Measurements from ENCODE around the gene YJEFN3.

YJEFN3 gene

GRCh38 chr19:19561946-19562664 is 33.4 kb downstream of the YJEFN3 start:
- in situ Hi-C loops (cut with HindIII; ENCODE audit: low pct_unique_long_range_greater_than_20kb, low sequenced_read_pairs), result no loop called here
- DNase-seq (ENCODE audit: low read depth in 1 of 2, low spot score in 1 of 2), result no peak
- no peak for TF ChIP-seq JUND (IDR thresholded peaks at IDR 0.05; ENCODE audit: low read depth)

- DNase-seq (ENCODE audit: low read depth in 1 of 2, low spot score in 1 of 2), result no peak
- no peak for TF ChIP-seq JUND (IDR thresholded peaks at IDR 0.05; ENCODE audit: low read depth)
- in situ Hi-C loops (cut with HindIII; ENCODE audit: low pct_unique_long_range_greater_than_20kb, low sequenced_read_pairs), result no loop called here
Observed at GRCh38 chr19:19562665-19563347, 34.1 kb downstream of the YJEFN3 start.

DNA sequence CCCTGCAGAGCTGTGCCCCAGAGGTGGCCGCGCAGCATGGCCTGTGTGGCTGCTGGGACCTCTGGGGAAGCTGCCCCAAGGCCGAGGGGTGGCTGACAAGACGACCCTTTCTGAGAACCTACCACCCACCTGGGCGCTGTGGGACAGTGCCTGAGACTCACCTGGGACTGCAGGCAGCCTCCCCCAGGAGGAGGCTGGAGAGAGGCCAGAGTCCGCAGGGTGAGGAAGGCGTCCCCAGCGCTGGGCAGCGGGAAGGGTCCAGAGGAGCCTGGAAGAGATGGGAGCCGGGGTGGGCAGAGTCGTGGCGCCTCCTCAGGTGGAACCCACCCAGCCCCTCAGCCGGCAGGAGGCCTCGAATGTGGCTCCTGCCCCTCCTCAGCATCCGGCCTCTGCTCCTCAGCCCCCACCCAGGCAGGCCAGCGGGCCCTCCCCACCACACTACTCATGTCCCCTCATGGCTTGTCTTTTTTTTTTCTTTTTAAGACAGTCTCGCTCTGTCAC is 34.7 kb downstream of the YJEFN3 start:
- TF ChIP-seq JUND (IDR thresholded peaks at IDR 0.05; ENCODE audit: low read depth), result no peak
- in situ Hi-C loops (cut with HindIII; ENCODE audit: low pct_unique_long_range_greater_than_20kb, low sequenced_read_pairs), result no loop called here
- no peak for DNase-seq (ENCODE audit: low read depth in 1 of 2, low spot score in 1 of 2)

GRCh38 chr19:19566306-19566705 is 37.6 kb downstream of the YJEFN3 start:
- no peak for TF ChIP-seq JUND (IDR thresholded peaks at IDR 0.05; ENCODE audit: low read depth)
- DNase-seq (ENCODE audit: low read depth in 1 of 2, low spot score in 1 of 2), result no peak
- in situ Hi-C loops (cut with HindIII; ENCODE audit: low pct_unique_long_range_greater_than_20kb, low sequenced_read_pairs), result no loop called here

- TF ChIP-seq JUND (IDR thresholded peaks at IDR 0.05; ENCODE audit: low read depth), result no peak
- no peak for DNase-seq (ENCODE audit: low read depth in 1 of 2, low spot score in 1 of 2)
- in situ Hi-C loops (cut with HindIII; ENCODE audit: low pct_unique_long_range_greater_than_20kb, low sequenced_read_pairs), result no loop called here
Observed at GRCh38 chr19:19567391-19567790, 38.7 kb downstream of the YJEFN3 start.

DNA sequence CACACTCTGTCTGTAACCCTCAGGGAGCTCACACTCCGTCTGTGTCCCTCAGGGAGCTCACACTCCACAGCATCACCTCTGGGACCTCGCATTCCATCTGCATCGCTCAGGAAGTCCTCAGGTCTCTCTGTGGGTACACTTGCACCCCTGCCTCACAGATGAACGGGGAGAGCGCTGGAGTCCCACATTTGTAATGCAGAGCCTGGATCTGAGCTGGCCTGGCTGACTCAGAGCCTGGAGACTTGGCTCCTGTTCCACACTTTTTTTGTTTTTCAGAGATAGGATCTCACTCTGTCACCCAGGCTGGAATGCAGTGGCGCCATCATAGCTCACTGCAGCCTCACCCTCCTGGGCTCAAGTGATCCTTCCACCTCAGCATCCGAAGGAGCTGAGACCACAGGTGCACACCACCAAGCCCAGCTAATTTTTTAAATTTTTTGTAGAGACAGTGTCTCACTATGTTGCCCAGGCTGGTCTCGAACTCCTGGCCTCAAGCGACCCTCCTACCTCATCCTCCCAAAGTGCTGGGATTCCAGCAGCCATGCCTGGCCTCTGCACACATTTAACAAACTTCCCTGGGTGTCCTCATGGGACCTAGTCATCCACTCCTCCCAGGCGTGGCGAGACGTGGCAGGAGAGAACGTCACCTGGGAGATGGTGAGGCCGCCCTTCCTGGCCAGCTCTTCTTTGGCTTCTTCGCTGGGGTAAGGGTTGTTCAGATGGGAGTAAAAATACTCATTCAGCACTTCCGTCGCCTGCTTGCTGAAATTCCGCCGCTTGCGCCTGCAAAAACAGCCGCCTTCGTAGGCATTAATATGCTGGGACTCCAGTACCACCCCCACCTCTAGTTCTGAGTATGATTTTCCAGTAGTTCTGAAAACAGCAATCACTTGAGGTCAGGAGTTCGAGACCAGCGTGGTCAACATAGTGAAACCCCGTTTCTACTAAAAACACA is 40.4 kb downstream of the YJEFN3 start:
- in situ Hi-C loops (cut with HindIII; ENCODE audit: low pct_unique_long_range_greater_than_20kb, low sequenced_read_pairs), result no loop called here

DNA sequence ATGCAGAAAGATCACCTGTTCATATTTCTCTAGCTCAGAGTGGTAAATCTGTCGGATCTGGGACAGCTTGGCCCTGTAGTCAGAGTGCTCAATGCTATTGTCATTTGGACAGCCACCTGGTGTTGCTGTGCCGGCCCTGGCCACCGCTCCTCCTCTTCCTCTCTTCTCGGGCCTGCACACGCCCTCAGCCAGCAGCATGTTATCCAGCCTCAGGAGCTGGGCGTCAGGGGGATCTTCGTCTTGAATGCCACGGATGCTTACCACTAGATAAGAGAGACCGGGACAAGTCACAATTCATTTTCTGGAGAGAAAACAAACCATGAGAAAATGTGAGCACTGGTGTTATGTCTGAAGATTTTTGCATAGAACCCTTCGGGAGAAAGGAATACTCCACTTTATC is 41.9 kb downstream of the YJEFN3 start:
- no peak for DNase-seq (ENCODE audit: low read depth in 1 of 2, low spot score in 1 of 2)
- TF ChIP-seq JUND (IDR thresholded peaks at IDR 0.05; ENCODE audit: low read depth), result no peak
- in situ Hi-C loops (cut with HindIII; ENCODE audit: low pct_unique_long_range_greater_than_20kb, low sequenced_read_pairs), result no loop called here

More for the DNA sequence above, 40.4 kb downstream of the YJEFN3 start:
- TF ChIP-seq JUND (IDR thresholded peaks at IDR 0.05; ENCODE audit: low read depth), result no peak
- peak; percentile 37 to 41 for DNase-seq (ENCODE audit: low read depth in 1 of 2, low spot score in 1 of 2)

- in situ Hi-C loops (cut with HindIII; ENCODE audit: low pct_unique_long_range_greater_than_20kb, low sequenced_read_pairs), result no loop called here
- TF ChIP-seq JUND (IDR thresholded peaks at IDR 0.05; ENCODE audit: low read depth), result no peak
- DNase-seq (ENCODE audit: low read depth in 1 of 2, low spot score in 1 of 2), result no peak
Observed at GRCh38 chr19:19571071-19571786, 42.5 kb downstream of the YJEFN3 start.

GRCh38 chr19:19575411-19575810 is 46.7 kb downstream of the YJEFN3 start:
- in situ Hi-C loops (cut with HindIII; ENCODE audit: low pct_unique_long_range_greater_than_20kb, low sequenced_read_pairs), result no loop called here
- no peak for DNase-seq (ENCODE audit: low read depth in 1 of 2, low spot score in 1 of 2)
- no peak for TF ChIP-seq JUND (IDR thresholded peaks at IDR 0.05; ENCODE audit: low read depth)

- no peak for DNase-seq (ENCODE audit: low read depth in 1 of 2, low spot score in 1 of 2)
- in situ Hi-C loops (cut with HindIII; ENCODE audit: low pct_unique_long_range_greater_than_20kb, low sequenced_read_pairs), result no loop called here
- no peak for TF ChIP-seq JUND (IDR thresholded peaks at IDR 0.05; ENCODE audit: low read depth)
Observed at GRCh38 chr19:19578252-19578651, 49.5 kb downstream of the YJEFN3 start.

GRCh38 chr19:19579533-19580361 is 51.0 kb downstream of the YJEFN3 start:
- in situ Hi-C loops (cut with HindIII; ENCODE audit: low pct_unique_long_range_greater_than_20kb, low sequenced_read_pairs), result no loop called here
- TF ChIP-seq JUND (IDR thresholded peaks at IDR 0.05; ENCODE audit: low read depth), result no peak
- DNase-seq (ENCODE audit: low read depth in 1 of 2, low spot score in 1 of 2), result no peak

Measured in T47D (cell line).